Left lobe of liver (tissue), 2 donors: Measurements from ENCODE around the gene ARFIP1. TPM values are rescaled to one million over a fixed set of nuclear protein-coding genes. Genes with fewer than 3 reads are reported as not detected.
"Not testable (repeated sequence)": the region's sequence is repeated elsewhere in the genome, so short reads cannot be mapped to it uniquely, and the experiment has no call there.

Source experiments
- ATAC-seq: fragments of 200-7000 bp; cut with Tn5 transposase; one replicate; pipeline ENCODE4 v1.9.1; 2020; ENCODE audit warnings: mild to moderate bottlenecking, moderate library complexity
- DNase-seq: peaks from one replicate; pipeline ENCODE4 v3.0.0-alpha.2; 2020; ENCODE audit warnings: low spot score
- total RNA-seq: library from RNA; stranded (reverse); gene quantifications from one replicate; pipeline ENCODE4 v1.2.1, GENCODE V29; 2021
- donor health status: DM: no; HTN: no; CAD: no; lungs with moderate emphysema.
- donor health status: DM: no; HTN: yes; CAD: no.

Gene ARFIP1
- total RNA-seq, 1 donor from 2014 or later, result 9.0 TPM

DNA sequence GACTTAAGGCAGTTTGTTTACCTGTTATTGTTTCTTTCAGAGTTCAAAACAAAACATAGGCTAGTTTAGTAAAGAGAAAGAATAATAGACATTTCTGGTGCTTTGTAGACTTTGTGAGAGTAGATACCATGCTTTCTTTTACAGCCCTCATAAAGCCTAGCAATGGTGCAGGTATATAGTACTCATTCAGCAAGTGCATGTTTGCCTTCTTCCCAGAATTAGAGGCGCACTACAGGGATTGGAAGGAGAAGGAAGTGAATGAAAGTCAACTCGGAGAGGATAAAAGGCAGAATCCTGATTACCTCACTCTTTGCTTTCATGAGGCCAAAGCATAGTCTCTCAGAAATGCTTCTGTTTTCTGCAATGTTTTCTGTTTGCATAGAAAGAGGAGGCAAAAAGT, 113.2 kb downstream of the ARFIP1 start:
- no peak for ATAC-seq
- DNase-seq, result no peak

- DNase-seq, result no peak
- ATAC-seq, result no peak
Observed at GRCh38 chr4:152894673-152895072, 114.9 kb downstream of the ARFIP1 start.

- ATAC-seq (no peak), DNase-seq (no peak)
Observed at GRCh38 chr4:152896811-152897210, 117.1 kb downstream of the ARFIP1 start.

DNA sequence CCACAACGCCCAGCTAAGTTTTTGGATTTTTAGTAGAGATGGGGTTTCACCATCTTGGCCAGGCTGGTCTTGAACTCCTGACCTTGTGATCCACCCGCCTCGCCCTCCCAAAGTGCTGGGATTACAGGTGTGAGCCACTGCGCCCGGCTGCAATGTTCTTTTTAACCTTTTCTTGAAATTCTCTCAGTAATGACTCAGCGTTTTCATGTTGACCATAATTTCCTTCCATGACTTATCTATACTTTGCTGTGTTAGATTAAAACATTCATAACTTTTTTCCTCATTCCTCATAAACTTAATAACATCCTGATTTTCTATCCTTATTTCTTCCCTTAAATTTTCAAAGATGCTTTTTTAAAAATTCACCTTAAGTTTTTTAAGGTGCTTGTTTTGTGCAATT, 118.4 kb downstream of the ARFIP1 start:
- ATAC-seq, DNase-seq: not testable (repeated sequence)

- ATAC-seq (no peak), DNase-seq (no peak)
Observed at GRCh38 chr4:152898606-152899005, 118.9 kb downstream of the ARFIP1 start.

DNA sequence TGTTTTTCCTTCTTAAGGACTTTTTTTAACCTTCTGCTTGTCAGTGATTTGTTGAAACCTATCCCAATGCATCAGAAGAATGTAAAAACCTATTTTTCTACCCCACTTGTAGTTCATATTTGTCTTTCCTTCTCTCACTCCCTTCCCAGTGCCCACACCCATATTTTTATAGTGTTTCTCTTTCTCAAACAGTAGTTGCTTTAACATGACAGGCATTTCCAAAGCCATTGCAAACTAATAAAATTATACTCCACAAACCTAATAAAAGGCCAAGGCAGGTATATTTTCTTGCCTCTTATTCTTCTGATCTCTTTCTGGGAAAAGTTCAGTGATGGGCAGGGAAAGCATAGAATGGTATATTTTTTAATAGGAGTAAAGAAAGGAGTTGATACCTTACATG, 120.6 kb downstream of the ARFIP1 start:
- no peak for DNase-seq
- ATAC-seq, result no peak

DNA sequence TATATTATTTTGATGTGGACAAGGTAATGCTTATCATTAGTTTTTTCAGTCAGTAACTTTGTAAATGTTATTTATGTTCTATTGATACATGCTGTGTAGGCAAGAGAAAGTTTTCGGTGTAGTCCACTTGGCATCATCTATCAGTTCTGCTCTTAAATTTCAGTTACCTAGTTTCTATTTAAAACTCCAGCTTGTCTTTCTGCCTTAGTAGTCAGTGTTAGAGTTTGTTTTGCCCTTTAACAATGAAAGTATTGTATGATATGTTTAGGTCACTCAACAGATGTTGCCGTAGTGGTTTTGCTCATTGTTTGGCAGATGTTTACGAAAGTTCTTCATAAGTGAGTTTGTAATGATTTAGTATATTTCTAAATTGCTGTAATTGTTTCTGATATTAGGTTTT, 121.5 kb downstream of the ARFIP1 start:
- no peak for ATAC-seq
- no peak for DNase-seq

DNA sequence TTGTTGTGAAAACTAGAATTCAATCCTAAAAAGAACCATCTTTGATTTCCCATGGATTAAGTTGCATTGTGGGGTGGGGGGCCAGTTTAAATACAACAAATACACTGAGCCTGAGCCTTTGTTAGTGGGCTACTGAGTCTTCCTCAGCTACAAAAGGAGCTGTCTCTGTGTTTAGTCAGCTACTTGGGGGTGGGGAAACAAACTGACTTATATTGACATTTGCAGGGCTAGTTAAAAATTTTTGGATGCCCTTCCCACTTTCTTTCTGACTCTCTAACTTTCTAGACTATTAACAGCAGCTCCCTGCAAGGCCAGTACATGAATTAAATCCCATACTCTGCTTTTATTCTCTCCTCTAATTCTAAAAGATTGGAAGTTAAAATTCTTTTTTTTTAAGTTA, 123.9 kb downstream of the ARFIP1 start:
- ATAC-seq (no peak), DNase-seq (no peak)

DNA sequence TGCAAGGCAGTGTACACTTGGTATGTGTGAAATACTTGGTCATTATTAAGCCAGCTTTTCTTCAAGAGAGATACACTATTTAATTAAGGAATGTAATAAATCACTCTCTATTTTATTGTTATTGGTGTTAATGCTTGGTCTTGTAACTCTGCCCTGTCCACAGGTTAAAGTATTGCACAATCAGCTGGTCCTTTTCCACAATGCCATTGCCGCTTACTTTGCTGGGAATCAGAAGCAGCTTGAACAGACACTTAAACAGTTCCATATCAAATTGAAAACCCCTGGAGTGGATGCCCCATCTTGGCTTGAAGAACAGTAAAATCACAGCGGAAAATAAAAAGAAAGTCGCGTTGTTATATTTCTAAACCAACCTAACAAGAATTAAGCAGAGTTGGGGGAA, 130.1 kb downstream of the ARFIP1 start:
- DNase-seq, result no peak
- peak; percentile 76 for ATAC-seq

DNA sequence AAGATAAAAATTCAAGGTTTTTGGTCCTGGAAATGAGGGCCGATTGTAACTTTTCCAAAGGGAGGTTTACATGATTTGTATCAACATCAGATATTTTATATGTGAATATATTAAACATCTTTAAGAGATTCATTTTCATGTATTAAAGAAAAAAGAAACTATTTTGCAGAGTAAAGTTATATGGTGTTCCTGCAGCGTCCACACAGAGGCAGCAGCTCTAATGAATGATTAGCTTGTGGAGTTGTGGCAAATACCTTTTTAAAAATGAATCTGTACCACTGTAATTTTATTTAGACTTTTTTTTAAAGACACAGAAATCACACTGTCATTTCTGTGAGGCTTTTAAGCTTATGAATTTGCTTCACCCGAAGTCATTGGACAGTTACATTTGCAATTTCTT, 130.8 kb downstream of the ARFIP1 start:
- no peak for ATAC-seq
- DNase-seq, result no peak

DNA sequence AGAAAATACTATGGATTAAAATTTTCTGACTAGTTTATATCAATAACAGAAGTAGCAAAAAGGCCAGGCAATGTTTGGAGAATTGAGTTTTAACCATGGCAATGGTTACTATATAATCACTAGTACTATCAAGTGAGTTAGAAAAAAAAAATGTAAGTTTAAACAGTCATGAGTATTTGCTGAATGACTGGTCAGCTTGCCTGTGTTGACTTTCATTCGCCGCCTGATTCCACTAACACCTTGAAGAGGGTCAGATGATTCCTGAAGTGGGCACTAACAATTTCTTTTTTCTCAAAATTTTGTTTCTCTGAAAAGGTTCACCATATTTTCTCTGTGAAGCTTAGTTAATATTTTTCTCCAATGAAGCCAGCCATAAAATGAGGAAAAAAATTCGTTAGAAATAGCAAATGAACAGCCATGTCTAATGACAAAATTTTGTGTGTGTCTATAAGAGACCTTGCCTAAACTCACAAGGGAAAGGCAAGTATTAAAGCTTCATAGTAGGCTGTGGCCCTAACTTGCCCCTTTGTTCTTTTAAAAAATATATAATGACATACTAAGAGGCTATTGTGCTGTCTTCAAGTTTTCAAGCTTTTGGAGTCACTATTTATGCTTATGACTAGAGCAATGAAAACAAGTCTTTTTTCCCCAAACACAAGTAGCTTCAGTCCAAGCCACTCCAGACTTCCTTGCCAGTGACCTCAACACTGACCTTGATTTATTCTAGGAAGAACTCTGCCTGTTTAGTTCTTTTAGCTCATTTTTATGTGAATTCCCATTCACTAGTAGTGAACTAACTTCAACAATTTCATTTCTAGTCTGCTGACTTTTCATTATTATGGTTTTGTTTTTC, 138.0 kb downstream of the ARFIP1 start:
- ATAC-seq, result no peak
- no peak for DNase-seq

DNA sequence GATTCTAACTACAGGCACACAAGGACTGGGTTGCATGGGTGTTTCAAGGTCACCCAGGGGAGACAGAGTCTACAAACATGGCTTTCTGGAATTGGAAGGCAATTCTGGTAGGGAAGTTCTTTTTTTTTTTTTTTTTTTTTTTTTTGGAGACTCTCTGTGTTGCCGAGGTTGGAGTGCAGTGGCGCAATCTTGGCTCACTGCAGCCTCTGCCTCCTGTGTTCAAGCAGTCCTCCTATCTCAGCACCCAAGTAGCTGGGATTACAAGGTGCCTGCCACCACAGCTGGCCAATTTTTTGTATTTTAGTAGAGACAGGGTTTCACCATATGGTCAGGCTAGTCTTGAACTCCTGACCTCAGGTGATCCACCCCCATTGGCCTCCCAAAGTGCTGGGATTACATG, 140.1 kb downstream of the ARFIP1 start:
- DNase-seq (no peak), ATAC-seq (no peak)

DNA sequence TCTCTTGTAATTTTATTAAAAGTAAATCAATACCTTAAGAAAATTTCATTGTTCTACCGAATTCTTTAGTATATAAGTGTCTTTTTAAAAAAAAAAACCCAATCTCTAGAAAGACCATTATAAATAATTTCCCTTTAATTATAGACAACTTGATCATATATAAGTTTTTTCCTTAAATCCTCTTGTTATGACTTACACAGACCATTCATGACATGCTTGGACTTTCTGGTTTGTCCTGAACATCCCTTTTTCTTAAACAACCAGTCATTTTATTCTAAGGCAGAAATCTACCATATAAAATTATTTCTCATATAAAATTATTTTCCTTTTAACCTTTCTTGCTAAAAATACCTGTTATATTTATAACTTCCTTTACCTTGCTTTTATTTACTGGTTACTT, 141.0 kb downstream of the ARFIP1 start:
- DNase-seq (no peak), ATAC-seq (no peak)

- ATAC-seq (no peak), DNase-seq (no peak)
Observed at GRCh38 chr4:152921284-152921683, 141.5 kb downstream of the ARFIP1 start.

- DNase-seq, result no peak
- ATAC-seq, result no peak
Observed at GRCh38 chr4:152925851-152926250, 146.1 kb downstream of the ARFIP1 start.

GRCh38 chr4:152926959-152927358, 147.2 kb downstream of the ARFIP1 start:
- ATAC-seq (no peak), DNase-seq (no peak)

GRCh38 chr4:152927737-152928136, 148.0 kb downstream of the ARFIP1 start:
- no peak for DNase-seq
- ATAC-seq, result no peak

DNA sequence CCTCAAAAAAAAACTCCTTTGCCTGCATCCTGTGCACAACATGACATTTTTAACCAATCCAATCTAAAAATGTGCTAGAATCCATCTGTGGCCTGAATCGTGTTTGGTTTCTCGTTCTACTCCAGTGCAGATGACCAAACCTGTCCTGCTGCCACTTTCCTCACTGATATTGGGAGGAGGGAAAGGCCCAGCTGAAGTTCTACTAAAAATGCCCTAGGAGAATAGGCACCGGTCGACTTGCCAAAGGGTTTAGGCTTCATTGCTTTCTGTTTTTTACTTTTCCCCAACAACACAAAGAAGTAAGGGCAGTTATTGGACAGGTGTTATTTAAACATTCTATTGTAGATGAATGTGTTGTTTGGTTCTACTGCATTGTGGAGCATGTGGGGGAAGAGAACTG, 148.5 kb downstream of the ARFIP1 start:
- no peak for ATAC-seq
- DNase-seq, result no peak

GRCh38 chr4:152929888-152930287, 150.1 kb downstream of the ARFIP1 start:
- ATAC-seq (no peak), DNase-seq (no peak)

- DNase-seq (no peak), ATAC-seq (no peak)
Observed at GRCh38 chr4:152935143-152935542, 155.4 kb downstream of the ARFIP1 start.

- DNase-seq, result peak; percentile 70
- peak; percentile 89 for ATAC-seq
Observed at GRCh38 chr4:152935631-152936445, 156.1 kb downstream of the ARFIP1 start, which contains the start of gene FHDC1. FHDC1 (plus strand) TSS chr4:152936323; CDS start chr4:152943058, 6,735 bp downstream.
